GM10266 (cell line): ENCODE measurements around the gene NRN1L.

ENCODE experiments used
- DNase-seq: peaks from one replicate; pipeline ENCODE4 v3.0.0; 2012; ENCODE audit errors: extremely low spot score
- CTCF ChIP-seq: IDR thresholded peaks from 2 replicates; pipeline ENCODE4 v1.5.1; 2012; ENCODE audit warnings: mild to moderate bottlenecking, low read depth; ENCODE audit not compliant: control insufficient read depth, insufficient read depth; ENCODE audit errors: missing control alignments

Gene NRN1L

GRCh38 chr16:67935402-67936123 is 50.9 kb downstream of the NRN1L start:
- TF ChIP-seq CTCF: no peak
- peak; percentile 95 for DNase-seq
